Amniotic stem cell (primary cell): ENCODE measurements around the gene SNX3.
"Not testable (repeated sequence)": the region's sequence is repeated elsewhere in the genome, so short reads cannot be mapped to it uniquely, and the experiment has no call there.

ENCODE experiments used
- DNase-seq: peaks from one replicate; lab custom pipeline; 2025; lab: John Stamatoyannopoulos, UW

Gene SNX3

GRCh38 chr6:108260126-108260808 is 573 bp downstream of the SNX3 start:
- no peak for DNase-seq

DNA sequence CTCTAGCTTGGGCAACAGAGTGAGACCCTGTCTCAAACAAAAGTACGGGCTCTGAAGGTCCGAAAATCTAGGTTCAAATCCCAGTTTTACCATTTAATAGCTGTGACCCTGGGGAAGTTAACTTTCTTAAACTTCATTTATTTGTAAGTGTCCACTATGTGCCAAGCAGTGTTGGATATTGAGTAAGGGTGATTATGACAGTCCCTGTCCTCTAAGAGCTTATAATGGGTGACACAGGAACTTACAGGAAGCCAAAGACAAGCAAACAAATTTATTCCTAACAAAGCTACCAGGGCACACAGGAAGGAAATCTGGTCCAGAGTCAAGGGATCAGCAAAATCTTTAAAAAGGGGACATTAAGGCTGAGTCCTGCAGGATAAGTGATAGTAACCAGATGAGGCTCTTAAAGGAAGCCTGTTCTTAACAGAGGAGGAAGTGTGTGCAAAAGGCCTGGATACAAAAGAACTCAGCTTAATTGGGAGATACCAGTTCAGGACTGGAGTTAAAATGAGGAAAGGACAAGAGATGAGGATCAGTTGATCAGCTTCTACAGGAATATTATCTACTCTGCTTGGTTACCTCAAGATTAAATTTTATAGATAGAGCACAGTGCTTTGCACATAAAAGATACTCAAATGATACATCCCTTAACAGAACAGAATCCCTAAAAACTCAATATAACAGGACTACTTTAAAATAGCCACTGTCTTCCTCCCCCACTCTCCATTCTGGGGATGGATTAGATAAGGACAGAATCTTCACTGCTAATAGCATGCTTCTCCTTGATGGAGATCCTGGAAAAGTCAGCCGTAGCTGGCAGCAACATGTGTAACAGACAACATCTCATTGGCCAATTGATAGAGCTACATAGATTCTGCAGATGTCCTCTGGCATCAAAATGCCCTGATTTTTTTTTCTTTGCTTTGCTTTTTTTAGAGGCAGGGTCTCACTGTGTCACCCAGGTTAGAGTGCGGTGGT is 6.1 kb downstream of the SNX3 start:
- DNase-seq: no peak

DNA sequence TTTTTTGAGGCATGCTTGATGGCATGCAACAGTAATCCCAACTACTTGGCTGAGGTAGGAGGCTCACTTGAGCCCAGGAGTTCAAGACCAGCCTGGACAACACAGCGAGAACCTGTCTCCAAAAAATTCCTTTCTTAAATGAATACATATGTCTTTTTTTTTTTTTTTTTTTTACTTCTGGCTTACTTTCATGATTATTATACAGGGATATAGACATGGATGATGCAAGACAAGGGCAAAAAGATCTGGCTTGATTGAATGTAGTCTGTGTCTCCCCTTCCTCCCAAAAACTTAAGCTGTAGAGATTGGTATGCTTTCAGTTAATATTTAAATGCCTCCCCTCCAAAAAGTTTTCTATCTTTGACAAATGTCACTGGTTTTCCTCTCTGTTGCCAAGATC is 7.6 kb downstream of the SNX3 start:
- DNase-seq: no peak

DNA sequence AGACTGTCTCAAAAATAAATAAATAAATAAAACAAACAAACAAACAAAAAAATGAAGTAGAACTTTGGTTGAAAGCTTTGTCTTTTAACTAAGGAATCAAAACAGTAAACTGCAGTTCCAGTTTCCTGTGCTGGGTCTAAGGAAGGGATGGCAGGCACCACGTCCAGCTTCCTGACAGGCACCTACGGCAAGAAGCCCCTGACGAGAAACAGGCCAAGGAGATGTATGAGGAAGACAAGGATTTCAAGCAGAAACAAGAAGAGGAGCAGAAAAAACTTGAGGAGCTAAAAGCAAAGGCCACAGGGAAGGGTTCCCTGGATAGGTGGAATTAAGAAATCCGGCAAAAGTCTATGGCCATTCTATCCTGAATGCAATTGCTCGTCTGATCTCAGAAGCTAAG is 8.8 kb downstream of the SNX3 start:
- DNase-seq: no peak

- no peak for DNase-seq
These were observed 9.6 kb downstream of the SNX3 start for GRCh38 chr6:108251252-108251651.

DNA sequence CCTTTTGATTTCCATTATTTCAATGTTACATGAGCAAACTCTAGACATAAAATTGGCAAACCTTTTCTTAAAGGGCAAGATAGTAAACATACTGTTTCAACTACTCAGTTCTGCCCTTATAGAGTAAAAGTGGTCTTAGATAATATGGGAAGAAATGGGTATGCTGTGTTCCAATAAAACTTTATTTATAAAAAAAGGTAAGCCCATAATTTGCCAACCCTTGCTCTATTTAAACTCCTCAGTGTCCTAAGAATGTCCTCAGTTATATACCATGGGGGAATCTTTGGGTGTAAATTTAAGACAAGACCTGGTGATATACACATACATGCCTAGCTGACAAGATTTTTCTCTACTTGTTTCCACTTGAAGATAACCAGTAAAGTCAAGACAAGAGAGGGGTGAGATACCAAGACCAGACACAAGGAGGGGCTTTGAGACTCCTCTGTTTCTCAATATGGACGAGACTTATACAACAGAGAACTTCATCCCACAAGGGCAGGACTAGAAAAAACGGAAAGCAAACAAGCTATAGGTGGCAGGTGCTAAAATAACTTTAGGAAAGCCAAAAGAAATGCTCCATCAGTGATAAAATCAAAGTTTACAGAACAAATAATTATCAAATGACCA is 10.5 kb downstream of the SNX3 start:
- DNase-seq: no peak

DNA sequence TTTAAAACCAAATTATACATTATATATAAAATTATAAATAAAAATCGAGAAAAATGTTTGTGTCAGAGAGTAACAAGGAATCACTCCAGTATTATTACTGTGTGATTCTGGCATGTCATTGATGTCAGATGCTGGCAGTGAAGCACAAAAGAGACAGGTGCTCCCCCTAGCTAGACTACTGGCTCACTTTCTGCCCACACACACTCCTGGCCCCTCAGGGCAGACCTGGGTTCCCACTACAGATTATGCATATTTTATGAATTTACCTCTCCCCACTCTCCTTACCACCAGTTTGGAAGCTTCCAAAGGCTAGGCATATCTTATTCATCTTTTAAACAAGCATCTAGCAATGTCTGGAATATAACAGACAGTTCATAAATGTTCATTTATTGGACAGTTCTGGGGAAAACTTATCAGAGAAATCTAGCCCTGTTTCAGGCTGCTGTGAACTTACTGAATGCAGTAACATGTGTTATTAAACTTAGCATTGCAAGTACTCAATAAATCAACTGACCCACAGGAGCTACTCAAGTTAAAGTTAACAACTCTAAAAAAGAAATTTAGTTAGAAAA is 12.8 kb downstream of the SNX3 start:
- DNase-seq: no peak

GRCh38 chr6:108245095-108245494 is 15.7 kb downstream of the SNX3 start:
- not testable (repeated sequence) for DNase-seq

DNA sequence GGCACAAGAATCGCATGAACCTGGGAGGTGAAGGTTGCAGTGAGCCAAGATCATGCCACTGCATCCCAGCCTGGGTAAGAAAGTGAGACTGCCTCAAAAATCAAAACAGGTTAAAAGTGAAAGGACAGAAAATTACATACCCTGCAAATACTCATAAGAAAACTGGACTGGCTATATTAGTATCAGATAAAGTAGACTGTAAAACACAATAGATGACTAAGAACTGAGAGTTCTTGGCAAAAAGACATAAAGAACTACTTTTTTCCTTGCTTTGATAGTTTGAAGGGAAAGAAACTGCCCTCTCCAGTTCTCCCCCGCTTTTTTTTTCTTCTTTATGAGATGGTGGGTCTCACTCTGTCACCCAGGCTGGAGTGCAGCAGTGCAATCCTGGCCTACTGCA is 17.0 kb downstream of the SNX3 start:
- no peak for DNase-seq

DNA sequence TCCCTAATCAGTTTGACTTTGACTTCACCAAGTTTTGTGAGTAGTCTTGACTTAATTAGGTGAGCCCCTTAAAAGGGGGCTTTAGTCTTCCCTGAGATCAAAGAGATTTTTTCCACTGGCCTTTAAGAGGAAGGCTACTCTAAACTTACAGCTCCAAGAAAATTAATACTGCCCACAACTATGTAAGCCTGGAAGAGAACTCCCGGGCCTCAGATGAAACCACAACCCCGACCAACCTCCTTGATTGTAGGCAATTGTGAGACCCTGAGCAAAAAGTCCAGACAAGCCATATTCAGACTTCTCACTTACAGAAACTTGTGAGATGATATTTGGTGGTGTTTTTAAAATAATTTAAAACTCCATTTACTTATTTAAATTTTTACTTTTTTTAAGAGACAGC is 18.1 kb downstream of the SNX3 start:
- no peak for DNase-seq

DNA sequence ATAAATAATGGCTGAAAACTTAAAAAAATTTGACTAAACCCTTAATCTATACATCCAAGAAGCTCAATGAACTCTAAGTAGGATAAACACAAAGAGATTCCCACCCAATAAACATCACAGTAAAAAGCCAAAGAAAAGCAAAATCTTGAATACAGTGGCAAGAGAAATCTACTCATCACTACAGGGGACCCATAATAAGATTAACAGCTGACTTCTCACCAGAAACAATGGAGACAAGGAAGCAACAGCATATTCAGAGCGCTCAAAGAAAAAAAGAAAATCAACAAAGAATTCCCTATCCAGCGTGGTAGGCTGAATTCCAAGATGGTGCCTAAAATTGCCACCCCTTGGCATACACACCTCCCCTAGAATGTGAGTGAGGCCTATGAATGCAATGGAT is 18.6 kb downstream of the SNX3 start:
- no peak for DNase-seq

DNA sequence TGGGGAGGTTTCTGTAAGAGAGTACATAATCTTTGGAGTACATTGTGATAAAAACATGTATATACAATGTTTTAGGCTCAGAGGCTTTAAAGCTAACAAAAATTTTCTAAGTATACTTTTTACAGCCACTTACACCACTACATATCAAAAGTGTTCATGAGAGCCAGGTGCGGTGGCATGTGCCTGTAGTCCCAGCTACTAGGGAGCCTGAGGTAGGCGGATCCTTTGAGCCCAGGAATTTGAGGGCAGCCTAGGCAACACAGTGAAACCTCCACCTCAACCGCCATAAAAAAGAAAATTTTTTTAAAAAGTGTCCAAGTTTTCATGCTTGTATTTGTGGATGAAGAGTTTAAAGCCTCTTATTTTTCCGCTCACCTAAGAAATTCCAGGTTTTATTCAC is 22.5 kb downstream of the SNX3 start:
- DNase-seq: no peak

DNA sequence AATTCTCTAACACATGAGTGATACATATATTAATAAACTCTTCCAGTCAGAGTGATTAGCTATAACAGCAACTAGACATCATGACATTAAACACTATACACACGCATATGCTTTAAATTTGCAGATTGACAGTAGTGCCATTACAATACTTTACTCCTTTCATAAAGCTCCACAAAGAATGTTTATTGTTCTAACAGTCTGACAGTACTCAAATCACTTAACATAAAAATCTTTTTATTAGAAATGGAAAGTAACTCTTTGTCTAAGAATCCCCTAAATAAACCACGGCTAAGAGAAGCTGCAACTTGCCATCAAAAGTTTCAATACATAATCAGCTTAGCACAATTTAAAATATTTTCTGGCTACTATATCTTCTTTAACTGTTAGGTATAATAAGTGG is 24.0 kb downstream of the SNX3 start:
- DNase-seq: no peak

GRCh38 chr6:108235127-108235526 is 25.7 kb downstream of the SNX3 start:
- no peak for DNase-seq

DNA sequence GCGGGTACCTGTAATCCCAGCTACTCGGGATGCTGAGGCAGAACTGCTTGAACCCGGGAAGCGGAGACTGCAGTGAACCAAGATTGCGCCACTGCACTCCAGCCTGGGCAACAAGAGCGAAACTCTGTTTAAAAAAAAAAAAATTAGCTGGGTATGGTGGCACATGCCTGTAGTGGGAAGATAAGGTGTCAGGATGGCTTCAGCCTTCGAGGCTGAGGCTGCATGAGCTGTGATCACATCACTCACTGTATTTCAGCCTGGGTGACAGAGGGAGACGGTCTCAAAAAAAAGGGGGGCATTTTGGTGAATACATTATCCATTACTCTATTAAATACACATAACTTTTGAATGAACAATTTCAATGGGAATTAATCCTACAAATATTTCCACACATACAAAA is 32.4 kb downstream of the SNX3 start:
- no peak for DNase-seq

- DNase-seq: no peak
These were observed 33.5 kb downstream of the SNX3 start for GRCh38 chr6:108227290-108227689.

DNA sequence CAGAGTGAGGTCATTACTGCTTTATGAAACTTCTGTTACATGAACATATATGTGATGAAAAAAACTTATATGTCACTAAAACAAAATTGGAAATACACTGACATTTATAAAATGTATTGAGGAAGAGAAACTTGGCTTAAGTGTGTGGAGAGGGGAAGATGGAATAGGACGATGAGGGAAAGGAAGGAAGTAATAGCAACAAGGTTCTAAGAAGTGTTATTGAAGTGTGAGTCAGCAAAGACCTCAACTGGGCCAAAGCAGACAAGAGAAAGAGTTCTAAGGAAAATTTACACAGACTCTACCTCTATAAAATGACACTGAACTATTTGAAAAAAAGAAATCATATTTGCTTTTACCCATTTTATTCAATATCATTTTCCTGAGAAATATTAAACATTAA is 38.3 kb downstream of the SNX3 start:
- no peak for DNase-seq

DNA sequence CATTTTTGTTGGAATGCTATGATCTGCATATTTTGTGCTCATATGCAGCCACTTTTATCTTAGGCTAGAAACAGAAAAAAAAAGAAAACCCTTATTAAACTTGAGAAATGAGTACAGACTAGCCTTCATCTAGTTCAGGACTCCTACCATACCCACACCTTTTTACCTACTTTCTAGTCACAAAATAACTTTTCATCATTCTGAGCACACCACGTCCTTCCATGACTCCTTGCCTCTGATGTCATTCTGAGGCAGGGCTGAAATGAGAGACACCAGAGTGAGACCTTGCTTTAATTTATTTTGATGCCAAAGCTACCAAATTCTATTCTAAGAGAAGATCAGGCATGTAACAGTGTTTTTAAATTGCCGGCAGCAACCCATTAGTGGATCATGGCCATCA is 38.8 kb downstream of the SNX3 start:
- no peak for DNase-seq

DNA sequence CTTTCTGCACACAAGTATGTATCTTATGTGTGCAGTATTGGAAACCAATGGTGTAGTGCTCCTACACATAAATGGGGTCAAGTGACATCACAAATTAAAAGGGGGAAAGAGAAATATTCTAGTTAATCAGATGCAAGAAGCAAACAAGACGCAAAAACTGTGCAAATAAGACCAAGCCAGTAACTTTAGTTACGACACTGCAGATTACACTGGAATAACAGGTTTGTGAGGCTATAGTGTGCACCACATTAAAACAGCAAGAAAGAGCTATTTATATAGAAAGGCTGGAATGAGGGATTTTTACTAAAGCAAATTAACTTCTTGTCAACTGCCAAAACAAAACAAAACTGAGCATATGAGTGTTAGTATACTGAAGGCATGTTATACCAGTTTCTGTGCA is 49.2 kb downstream of the SNX3 start:
- DNase-seq: no peak

- no peak for DNase-seq
These were observed 50.3 kb downstream of the SNX3 start for GRCh38 chr6:108210556-108210955.

DNA sequence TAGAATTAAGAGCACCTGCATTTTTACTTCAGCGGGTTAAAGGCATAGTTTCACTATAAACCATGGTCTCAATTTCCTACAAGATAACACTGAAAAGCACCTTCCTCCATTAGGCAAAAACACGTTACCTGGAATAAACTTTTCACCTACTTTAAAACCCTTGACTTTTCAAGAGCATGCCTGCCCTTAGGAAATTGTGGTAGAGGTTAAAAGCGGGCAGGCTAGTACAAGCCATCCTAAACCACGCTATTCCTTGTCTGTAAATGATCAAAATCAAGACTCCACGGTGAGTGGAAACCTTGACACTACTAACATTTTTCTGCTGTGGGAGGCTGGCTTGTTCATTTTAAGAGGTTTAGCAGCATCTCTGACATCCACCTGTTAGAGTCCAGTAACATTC is 51.1 kb downstream of the SNX3 start:
- DNase-seq: no peak

DNA sequence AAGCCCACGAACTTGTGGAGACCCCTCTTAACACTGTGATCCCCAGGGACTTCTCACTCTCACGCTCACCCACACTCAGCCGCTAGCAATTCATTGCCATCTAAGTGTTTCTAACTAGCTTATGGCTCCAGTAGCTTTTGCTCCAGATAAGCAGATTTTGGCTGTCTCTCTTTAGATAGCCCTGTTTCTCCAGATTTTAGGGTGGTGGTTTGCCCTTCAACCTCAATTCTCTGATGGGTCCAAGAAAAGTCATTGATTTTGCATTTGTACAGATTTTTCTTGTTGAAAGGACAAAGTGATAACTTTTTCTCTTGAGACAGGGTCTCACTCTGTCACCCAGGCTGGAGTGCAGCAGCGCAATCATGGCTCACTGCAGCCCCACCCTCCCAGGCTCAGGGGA is 53.8 kb downstream of the SNX3 start:
- no peak for DNase-seq
